GM21723 (cell line): Measurements from ENCODE around the gene FAM200B.

Experiments used
- ATAC-seq: cut with Tn5 transposase; IDR thresholded peaks from one replicate; pipeline ENCODE4 v1.9.1; 2021; ENCODE audit warnings: mild to moderate bottlenecking, moderate library complexity; ENCODE audit not compliant: unreplicated experiment

The FAM200B gene

GRCh38 chr4:15667006-15667405 is 14.6 kb upstream of the FAM200B start:
- no peak for ATAC-seq

- ATAC-seq = no peak
Observed at GRCh38 chr4:15668566-15669435, 12.8 kb upstream of the FAM200B start.

- no peak for ATAC-seq
Observed at GRCh38 chr4:15670576-15670975, 11.1 kb upstream of the FAM200B start.

GRCh38 chr4:15672101-15672500 is 9.5 kb upstream of the FAM200B start:
- no peak for ATAC-seq

GRCh38 chr4:15673337-15673736 is 8.3 kb upstream of the FAM200B start:
- no peak for ATAC-seq

- no peak for ATAC-seq
Observed at GRCh38 chr4:15674046-15674445, 7.6 kb upstream of the FAM200B start.

- ATAC-seq = no peak
Observed at GRCh38 chr4:15674926-15675325, 6.7 kb upstream of the FAM200B start.

GRCh38 chr4:15675356-15675755 is 6.3 kb upstream of the FAM200B start:
- no peak for ATAC-seq

- ATAC-seq = no peak
Observed at GRCh38 chr4:15676039-15676438, 5.6 kb upstream of the FAM200B start.

GRCh38 chr4:15676899-15677298 is 4.7 kb upstream of the FAM200B start:
- ATAC-seq = no peak

GRCh38 chr4:15677507-15677988 is 4.1 kb upstream of the FAM200B start:
- ATAC-seq = no peak

GRCh38 chr4:15681067-15681371 is 608 bp upstream of the FAM200B start:
- no peak for ATAC-seq

- no peak for ATAC-seq
Observed at GRCh38 chr4:15682242-15683142, 865 bp downstream of the FAM200B start.

GRCh38 chr4:15683143-15683495 is 1.5 kb downstream of the FAM200B start:
- no peak for ATAC-seq

- ATAC-seq = no peak
Observed at GRCh38 chr4:15684498-15684897, 2.9 kb downstream of the FAM200B start.

GRCh38 chr4:15688051-15688450 is 6.4 kb downstream of the FAM200B start:
- ATAC-seq = no peak

GRCh38 chr4:15689540-15689939 is 7.9 kb downstream of the FAM200B start:
- no peak for ATAC-seq

GRCh38 chr4:15690020-15690809 is 8.6 kb downstream of the FAM200B start:
- ATAC-seq = no peak

- no peak for ATAC-seq
Observed at GRCh38 chr4:15691346-15692135, 9.9 kb downstream of the FAM200B start.

- ATAC-seq = no peak
Observed at GRCh38 chr4:15692602-15693001, 11.0 kb downstream of the FAM200B start.
